H9 (cell line): ENCODE results near the gene PPP1CC. TPM values are rescaled to one million over a fixed set of nuclear protein-coding genes. Genes with fewer than 3 reads are reported as not detected.

Experiments
- DNase-seq: peaks from one replicate; pipeline ENCODE4 v3.0.0-alpha.2; 2017
- H2AFZ ChIP-seq: one replicate; pipeline ENCODE4 v1.6.1; 2013; ENCODE audit warnings: mild to moderate bottlenecking, low read length, control low read depth, moderate library complexity
- H2AK5ac ChIP-seq: 2 replicates; pipeline ENCODE4 v1.6.1; 2013; ENCODE audit warnings: low read length, control low read depth, mixed read lengths; ENCODE audit not compliant: insufficient read length
- H2BK120ac ChIP-seq: one replicate; pipeline ENCODE4 v1.6.1; 2013; ENCODE audit warnings: low read depth, mild to moderate bottlenecking, low read length, control low read depth, inconsistent platforms; ENCODE audit not compliant: poor library complexity, severe bottlenecking
- H2BK12ac ChIP-seq: 2 replicates; pipeline ENCODE4 v1.6.1; 2013; ENCODE audit warnings: low read length, control low read depth, mixed read lengths, low read depth; ENCODE audit not compliant: insufficient read length
- H2BK15ac ChIP-seq: 2 replicates; pipeline ENCODE4 v1.6.1; 2013; ENCODE audit warnings: low read depth, low read length, control low read depth
- H2BK20ac ChIP-seq: one replicate; pipeline ENCODE4 v1.6.1; 2013; ENCODE audit warnings: low read depth, mild to moderate bottlenecking, low read length, control low read depth, inconsistent platforms; ENCODE audit not compliant: poor library complexity, severe bottlenecking
- H2BK5ac ChIP-seq: 2 replicates; pipeline ENCODE4 v1.6.1; 2013; ENCODE audit warnings: low read length, control low read depth, mixed read lengths; ENCODE audit not compliant: insufficient read length
- H3K14ac ChIP-seq: 2 replicates; pipeline ENCODE4 v1.6.1; 2013; ENCODE audit warnings: low read length, control low read depth; ENCODE audit not compliant: insufficient read depth
- H3K18ac ChIP-seq: 2 replicates; pipeline ENCODE4 v1.6.1; 2013; ENCODE audit warnings: low read depth, mild to moderate bottlenecking, mixed read lengths, low read length, control low read depth; ENCODE audit not compliant: insufficient read length
- H3K23ac ChIP-seq: 2 replicates; pipeline ENCODE4 v1.6.1; 2013; ENCODE audit warnings: low read length, control low read depth, mixed read lengths, low read depth; ENCODE audit not compliant: insufficient read length
- H3K23me2 ChIP-seq: 2 replicates; pipeline ENCODE4 v1.6.1; 2013; ENCODE audit warnings: low read depth, mild to moderate bottlenecking, mixed read lengths, low read length, control low read depth; ENCODE audit not compliant: insufficient read length, poor library complexity, severe bottlenecking
- H3K27ac ChIP-seq: 2 replicates; pipeline ENCODE4 v1.5.1; 2013; ENCODE audit warnings: low read length, control low read depth, mixed read lengths, low read depth; ENCODE audit not compliant: insufficient read length
- H3K27me3 ChIP-seq: 2 replicates; pipeline ENCODE4 v1.6.1; 2013; ENCODE audit warnings: low read length, control low read depth, inconsistent platforms; ENCODE audit not compliant: insufficient read depth
- H3K4ac ChIP-seq: 2 replicates; pipeline ENCODE4 v1.6.1; 2013; ENCODE audit warnings: low read depth, mild to moderate bottlenecking, control low read depth, inconsistent platforms, low read length, moderate library complexity
- H3K4me1 ChIP-seq: 2 replicates; pipeline ENCODE4 v1.6.1; 2013; ENCODE audit warnings: low read length, control low read depth, inconsistent platforms; ENCODE audit not compliant: insufficient read depth
- H3K4me2 ChIP-seq: 2 replicates; pipeline ENCODE4 v1.6.1; 2013; ENCODE audit warnings: low read length, control low read depth, mixed read lengths; ENCODE audit not compliant: insufficient read length, insufficient read depth
- H3K56ac ChIP-seq: 2 replicates; pipeline ENCODE4 v1.6.1; 2013; ENCODE audit warnings: low read depth, mild to moderate bottlenecking, mixed read lengths, low read length, control low read depth; ENCODE audit not compliant: insufficient read length
- H3K79me1 ChIP-seq: 2 replicates; pipeline ENCODE4 v1.6.1; 2013; ENCODE audit warnings: low read depth, mild to moderate bottlenecking, moderate library complexity, low read length, control low read depth, inconsistent platforms; ENCODE audit not compliant: insufficient read depth, poor library complexity, severe bottlenecking
- H3K79me2 ChIP-seq: 2 replicates; pipeline ENCODE4 v1.6.1; 2013; ENCODE audit warnings: low read length, control low read depth, inconsistent platforms; ENCODE audit not compliant: insufficient read depth
- H3K9ac ChIP-seq: 2 replicates; pipeline ENCODE4 v1.6.1; 2013; ENCODE audit warnings: low read length, control low read depth, mixed read lengths; ENCODE audit not compliant: insufficient read length; ENCODE audit errors: extremely low read depth
- H3K9me3 ChIP-seq: one replicate; pipeline ENCODE4 v1.6.1; 2013; ENCODE audit warnings: low read depth, low read length, inconsistent platforms; ENCODE audit not compliant: control insufficient read depth
- H3T11ph ChIP-seq: one replicate; pipeline ENCODE4 v1.6.1; 2013; ENCODE audit warnings: mild to moderate bottlenecking, low read length, control low read depth, inconsistent platforms
- H4K20me1 ChIP-seq: one replicate; pipeline ENCODE4 v1.6.1; 2013; ENCODE audit not compliant: control insufficient read depth, insufficient read length, insufficient read depth
- H4K5ac ChIP-seq: 2 replicates; pipeline ENCODE4 v1.6.1; 2013; ENCODE audit warnings: low read depth, mild to moderate bottlenecking, mixed read lengths, low read length, control low read depth; ENCODE audit not compliant: insufficient read length
- H4K8ac ChIP-seq: replicated peaks from 2 replicates; pipeline ENCODE4 v1.6.1; 2013; ENCODE audit warnings: low read length, control low read depth, mixed read lengths, low read depth; ENCODE audit not compliant: insufficient read length
- H4K91ac ChIP-seq: 2 replicates; pipeline ENCODE4 v1.6.1; 2013; ENCODE audit warnings: low read depth, mild to moderate bottlenecking, moderate library complexity, mixed read lengths, low read length, control low read depth; ENCODE audit not compliant: insufficient read length
- H3K27ac Mint-ChIP-seq, 3 experiments: 2 replicates in 2 of 3; 3 replicates in 1 of 3; pipeline ENCODE4 v1.8.0; 2020 to 2021; ENCODE audit warnings: mixed read lengths in 3 of 3, mild to moderate bottlenecking in 1 of 3, moderate library complexity in 1 of 3
- H3K27me3 Mint-ChIP-seq: 2 replicates; pipeline ENCODE4 v1.8.0; 2021; ENCODE audit warnings: low read depth, mild to moderate bottlenecking, moderate library complexity, mixed read lengths
- H3K36me3 Mint-ChIP-seq, 3 experiments: 2 replicates in 2 of 3; 3 replicates in 1 of 3; pipeline ENCODE4 v1.8.0; 2020 to 2021; ENCODE audit warnings: low read depth in 3 of 3, mixed read lengths in 3 of 3; ENCODE audit not compliant: insufficient read depth in 1 of 3
- H3K4me1 Mint-ChIP-seq, 2 experiments: 2 replicates each; pipeline ENCODE4 v1.8.0; 2020; ENCODE audit warnings: mixed read lengths in 2 of 2
- H3K4me3 Mint-ChIP-seq, 2 experiments: 2 replicates in 1 of 2; 3 replicates in 1 of 2; pipeline ENCODE4 v1.8.0; 2020 to 2021; ENCODE audit warnings: mild to moderate bottlenecking in 2 of 2, mixed read lengths in 2 of 2, moderate library complexity in 1 of 2
- H3K9me3 Mint-ChIP-seq, 2 experiments: 2 replicates in 1 of 2; 3 replicates in 1 of 2; pipeline ENCODE4 v1.8.0; 2020; ENCODE audit warnings: mild to moderate bottlenecking in 2 of 2, mixed read lengths in 2 of 2, moderate library complexity in 1 of 2
- WGBS: extraction: QIAGEN DNeasy Blood & Tissue Kit; methylation state at CpG from one replicate; pipeline ENCODE4 v1.1.7; 2013; ENCODE audit warnings: missing lambda C conversion rate, low lambda C conversion rate, mixed read lengths; ENCODE audit not compliant: insufficient read length; ENCODE audit errors: extremely low coverage; 5-methylcytosine and 5-hydroxymethylcytosine counted together
- total RNA-seq: library from RNA; stranded (reverse); gene quantifications from 2 replicates; pipeline ENCODE4 v1.2.1, GENCODE V29; 2021
- TF ChIP-seq, protein P1 (sequence below): fragments of 200-600 bp; sonication (generic); conservative IDR thresholded peaks from 3 replicates; pipeline ENCODE4 v1.8.0; 2021; ENCODE audit warnings: antibody characterized with exemption, mild to moderate bottlenecking

PPP1CC gene
- total RNA-seq, 1 experiment from 2014 or later = 286 TPM

DNA sequence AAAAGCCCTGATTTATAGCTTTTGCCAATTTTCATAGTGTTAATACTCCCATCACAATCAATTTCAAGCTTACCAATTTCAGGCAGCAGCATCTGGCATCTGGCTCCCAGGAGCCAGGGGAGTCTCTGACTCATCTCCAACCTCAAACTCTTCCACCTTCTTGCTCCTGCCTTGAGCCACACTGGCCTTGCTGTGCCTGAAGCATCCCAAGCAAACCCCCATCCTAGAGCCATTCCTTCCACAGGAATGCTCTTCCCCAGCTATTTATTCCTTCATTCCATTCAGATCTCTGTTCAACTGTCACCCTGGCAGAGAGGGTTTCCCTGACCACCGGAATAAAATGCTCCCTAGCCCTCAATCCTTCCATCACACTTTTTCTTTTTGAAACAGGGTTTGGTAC, 13.9 kb upstream of the PPP1CC start:
- Mint-ChIP-seq H3K9me3 (no peaks in the 10 kb centered on the region), H3K4me3 (no peak overlapping the region), H3K27ac (no peak overlapping the region), H3K27me3 (no peaks in the 10 kb centered on the region; the same call in 1 of the 2 replicates), H3K4me1 (peaks cover 0 to 4% of the 10 kb centered on the region in 2 experiments; a peak in 2 of 4 replicates), H3K36me3 (no peaks in the 10 kb centered on the region)
- Histone ChIP-seq H3K9me3 (no peaks in the 10 kb centered on the region), H2BK120ac (no peak overlapping the region), H3T11ph (no peak overlapping the region), H2AK5ac (no peak overlapping the region), H4K5ac (no peak overlapping the region), H3K4me2 (no peak overlapping the region), H3K4ac (no peak overlapping the region), H2BK15ac (no peak overlapping the region), H3K23me2 (no peaks in the 10 kb centered on the region), H2BK5ac (no peak overlapping the region), H4K8ac (no peak overlapping the region), H3K4me1 (0 out of 2 replicates have a peak, but pooled peaks cover 4% of the 10 kb centered on the region), H3K56ac (no peak overlapping the region), H3K27me3 (no peaks in the 10 kb centered on the region), H4K20me1 (no peaks in the 10 kb centered on the region), H3K79me2 (no peaks in the 10 kb centered on the region), H3K79me1 (no peaks in the 10 kb centered on the region), H3K23ac (no peak overlapping the region), H3K27ac (no peak overlapping the region), H2BK20ac (no peak overlapping the region), H3K14ac (no peak overlapping the region), H3K18ac (no peak overlapping the region), H4K91ac (no peak overlapping the region), H3K9ac (no peak overlapping the region), H2AFZ (no peak overlapping the region), H2BK12ac (no peak overlapping the region)
- no CpG with 5 or more reads among the region's 1 CpG for WGBS
- no peak for DNase-seq
- TF ChIP-seq, protein P1, sequence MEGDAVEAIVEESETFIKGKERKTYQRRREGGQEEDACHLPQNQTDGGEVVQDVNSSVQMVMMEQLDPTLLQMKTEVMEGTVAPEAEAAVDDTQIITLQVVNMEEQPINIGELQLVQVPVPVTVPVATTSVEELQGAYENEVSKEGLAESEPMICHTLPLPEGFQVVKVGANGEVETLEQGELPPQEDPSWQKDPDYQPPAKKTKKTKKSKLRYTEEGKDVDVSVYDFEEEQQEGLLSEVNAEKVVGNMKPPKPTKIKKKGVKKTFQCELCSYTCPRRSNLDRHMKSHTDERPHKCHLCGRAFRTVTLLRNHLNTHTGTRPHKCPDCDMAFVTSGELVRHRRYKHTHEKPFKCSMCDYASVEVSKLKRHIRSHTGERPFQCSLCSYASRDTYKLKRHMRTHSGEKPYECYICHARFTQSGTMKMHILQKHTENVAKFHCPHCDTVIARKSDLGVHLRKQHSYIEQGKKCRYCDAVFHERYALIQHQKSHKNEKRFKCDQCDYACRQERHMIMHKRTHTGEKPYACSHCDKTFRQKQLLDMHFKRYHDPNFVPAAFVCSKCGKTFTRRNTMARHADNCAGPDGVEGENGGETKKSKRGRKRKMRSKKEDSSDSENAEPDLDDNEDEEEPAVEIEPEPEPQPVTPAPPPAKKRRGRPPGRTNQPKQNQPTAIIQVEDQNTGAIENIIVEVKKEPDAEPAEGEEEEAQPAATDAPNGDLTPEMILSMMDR = no peak
